K562 (cell line): Measurements from ENCODE around the gene NUDT21. TPM values are rescaled to one million over a fixed set of nuclear protein-coding genes. Genes with fewer than 3 reads are reported as not detected.

ENCODE experiments used
- CTCF ChIP-seq, 3 experiments: IDR thresholded peaks in 2 of 3; conservative IDR thresholded peaks in 1 of 3; 2 replicates each; pipeline ENCODE4 v1.5.1; 2011 to 2012; ENCODE audit warnings: low read length in 3 of 3, mild to moderate bottlenecking in 3 of 3, control low read depth in 2 of 3, improper control_type of control experiment in 1 of 3, inconsistent platforms in 1 of 3, low read depth in 1 of 3, mixed read lengths in 1 of 3, moderate library complexity in 1 of 3; ENCODE audit not compliant: insufficient read depth in 2 of 3
- E2F4 ChIP-seq: sonication (generic); formaldehyde crosslinking; IDR thresholded peaks from 2 replicates; pipeline ENCODE4 v1.8.0; 2022; ENCODE audit warnings: mild to moderate bottlenecking, low read depth, missing genetic modification reagents
- GATAD2B ChIP-seq: fragments of 450-650 bp; IDR thresholded peaks from 2 replicates; pipeline ENCODE4 v1.6.1; 2017; ENCODE audit warnings: mild to moderate bottlenecking, borderline replicate concordance
- HINFP ChIP-seq: fragments of 450-650 bp; conservative IDR thresholded peaks from 2 replicates; pipeline ENCODE4 v1.6.1; 2016; ENCODE audit warnings: missing genetic modification characterization, low read depth, mild to moderate bottlenecking, control low read depth, missing compliant biosample characterization
- NFIX ChIP-seq: fragments of 250-450 bp; sonication (Bioruptor Pico); IDR thresholded peaks from 2 replicates; pipeline ENCODE4 v1.4.0; 2020; ENCODE audit warnings: low read depth, mild to moderate bottlenecking, moderate library complexity
- NFRKB ChIP-seq: fragments of 450-650 bp; IDR thresholded peaks from 2 replicates; pipeline ENCODE4 v1.6.1; 2016; ENCODE audit warnings: low read depth
- NR2C1 ChIP-seq, 2 experiments: fragments of 450-650 bp; IDR thresholded peaks; 2 replicates each; pipeline ENCODE4 v1.6.1; 2017; ENCODE audit warnings: mild to moderate bottlenecking in 2 of 2, antibody characterized with exemption in 1 of 2, inconsistent platforms in 1 of 2, missing compliant biosample characterization in 1 of 2, missing genetic modification characterization in 1 of 2
- SAFB2 ChIP-seq: fragments of 200-400 bp; formaldehyde crosslinking; IDR thresholded peaks from 2 replicates; pipeline ENCODE4 v1.6.1; 2018; ENCODE audit warnings: borderline replicate concordance, low read length, low read depth, moderate library complexity; ENCODE audit not compliant: severe bottlenecking
- TFAP4 ChIP-seq: sonication (generic); formaldehyde crosslinking; IDR thresholded peaks from 2 replicates; pipeline ENCODE4 v1.8.0; 2022; ENCODE audit warnings: missing genetic modification reagents, mild to moderate bottlenecking, moderate library complexity, borderline replicate concordance
- ZNF165 ChIP-seq: fragments of 250-450 bp; sonication (Bioruptor Pico); IDR thresholded peaks from 2 replicates; pipeline ENCODE4 v1.4.0; 2020; ENCODE audit warnings: borderline replicate concordance
- polyA plus RNA-seq, 8 experiments: library from polyadenylated mRNA; depleted of rRNA in 4 of 8; stranded (reverse) in 5 of 8; unstranded in 3 of 8; fragments of >200 nt; fragmentation: Nextera tagmentation in 2 of 8; fragmentation: Illumina TruSeq in 1 of 8; extraction: Ambion mirVana in 2 of 8; extraction: Trizol in 1 of 8; gene quantifications; 2 replicates each; pipeline versions ENCODE4 v1.2.1 to v1.2.3, GENCODE V29; 2011 to 2014; ENCODE audit warnings: inconsistent platforms in 1 of 8, missing spikeins in 1 of 8
- total RNA-seq, 7 experiments: library from RNA; depleted of rRNA in 6 of 7; stranded (reverse); fragments of >200 nt in 6 of 7; fragmentation: Illumina TruSeq in 2 of 7; extraction: Trizol in 2 of 7; gene quantifications; 2 replicates each; pipeline versions ENCODE4 v1.2.1 to v1.2.3, GENCODE V29; 2011 to 2021; ENCODE audit warnings: low replicate concordance in 1 of 7
- TF ChIP-seq, protein P1 (sequence below): fragments of 200-400 bp; formaldehyde crosslinking; IDR thresholded peaks from 2 replicates; pipeline ENCODE4 v1.6.1; 2017; ENCODE audit warnings: mild to moderate bottlenecking, low read depth, low read length, moderate library complexity
- TF ChIP-seq, protein P2 (sequence below): fragments of 150-350 bp; conservative IDR thresholded peaks from 2 replicates; pipeline ENCODE4 v1.6.1; 2014; ENCODE audit warnings: low read length

The NUDT21 gene
- total and polyA plus RNA-seq, 9 of the 15 experiments (the other 6 are each of a cell fraction or from before 2014, with no cell fraction given), result 62.4 to 218 (median 121) TPM

GRCh38 chr16:56462064-56462796 is 11.1 kb upstream of the NUDT21 start (continued):
- TF ChIP-seq, protein P1, sequence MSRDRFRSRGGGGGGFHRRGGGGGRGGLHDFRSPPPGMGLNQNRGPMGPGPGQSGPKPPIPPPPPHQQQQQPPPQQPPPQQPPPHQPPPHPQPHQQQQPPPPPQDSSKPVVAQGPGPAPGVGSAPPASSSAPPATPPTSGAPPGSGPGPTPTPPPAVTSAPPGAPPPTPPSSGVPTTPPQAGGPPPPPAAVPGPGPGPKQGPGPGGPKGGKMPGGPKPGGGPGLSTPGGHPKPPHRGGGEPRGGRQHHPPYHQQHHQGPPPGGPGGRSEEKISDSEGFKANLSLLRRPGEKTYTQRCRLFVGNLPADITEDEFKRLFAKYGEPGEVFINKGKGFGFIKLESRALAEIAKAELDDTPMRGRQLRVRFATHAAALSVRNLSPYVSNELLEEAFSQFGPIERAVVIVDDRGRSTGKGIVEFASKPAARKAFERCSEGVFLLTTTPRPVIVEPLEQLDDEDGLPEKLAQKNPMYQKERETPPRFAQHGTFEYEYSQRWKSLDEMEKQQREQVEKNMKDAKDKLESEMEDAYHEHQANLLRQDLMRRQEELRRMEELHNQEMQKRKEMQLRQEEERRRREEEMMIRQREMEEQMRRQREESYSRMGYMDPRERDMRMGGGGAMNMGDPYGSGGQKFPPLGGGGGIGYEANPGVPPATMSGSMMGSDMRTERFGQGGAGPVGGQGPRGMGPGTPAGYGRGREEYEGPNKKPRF, result no peak
- TF ChIP-seq NR2C1 (IDR thresholded peaks at IDR 0.05) (no peak), NR2C1 (tag; IDR thresholded peaks at IDR 0.05) (0 out of 2 replicates have a peak, but pooled peaks have one; percentile 37), SAFB2 (no peak), ZNF165 (CRISPR knock-in tag) (no peak), CTCF (IDR thresholded peaks at IDR 0.05 in 2 of 3, conservative IDR thresholded peaks at IDR 0.05 in 1 of 3; ENCODE audit: insufficient read depth in 2 of 3, low read depth in 1 of 3, low read length in 3 of 3) (no peak), NFRKB (no peak), NFIX (CRISPR knock-in tag) (no peak), HINFP (tag) (peak; percentile 73; the same call in 1 of the 2 replicates), TFAP4 (CRISPR knock-in tag) (no peak), E2F4 (no peak), GATAD2B (peak; percentile 64; the same call in 1 of the 2 replicates)
- TF ChIP-seq, protein P2, sequence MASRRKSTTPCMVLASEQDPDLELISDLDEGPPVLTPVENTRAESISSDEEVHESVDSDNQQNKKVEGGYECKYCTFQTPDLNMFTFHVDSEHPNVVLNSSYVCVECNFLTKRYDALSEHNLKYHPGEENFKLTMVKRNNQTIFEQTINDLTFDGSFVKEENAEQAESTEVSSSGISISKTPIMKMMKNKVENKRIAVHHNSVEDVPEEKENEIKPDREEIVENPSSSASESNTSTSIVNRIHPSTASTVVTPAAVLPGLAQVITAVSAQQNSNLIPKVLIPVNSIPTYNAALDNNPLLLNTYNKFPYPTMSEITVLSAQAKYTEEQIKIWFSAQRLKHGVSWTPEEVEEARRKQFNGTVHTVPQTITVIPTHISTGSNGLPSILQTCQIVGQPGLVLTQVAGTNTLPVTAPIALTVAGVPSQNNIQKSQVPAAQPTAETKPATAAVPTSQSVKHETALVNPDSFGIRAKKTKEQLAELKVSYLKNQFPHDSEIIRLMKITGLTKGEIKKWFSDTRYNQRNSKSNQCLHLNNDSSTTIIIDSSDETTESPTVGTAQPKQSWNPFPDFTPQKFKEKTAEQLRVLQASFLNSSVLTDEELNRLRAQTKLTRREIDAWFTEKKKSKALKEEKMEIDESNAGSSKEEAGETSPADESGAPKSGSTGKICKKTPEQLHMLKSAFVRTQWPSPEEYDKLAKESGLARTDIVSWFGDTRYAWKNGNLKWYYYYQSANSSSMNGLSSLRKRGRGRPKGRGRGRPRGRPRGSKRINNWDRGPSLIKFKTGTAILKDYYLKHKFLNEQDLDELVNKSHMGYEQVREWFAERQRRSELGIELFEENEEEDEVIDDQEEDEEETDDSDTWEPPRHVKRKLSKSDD, result no peak
